ENCODE data around the gene SEMA3E. TPM values are rescaled to one million over a fixed set of nuclear protein-coding genes. Genes with fewer than 3 reads are reported as not detected.

The SEMA3E gene
- total RNA-seq, 1 donor, result 1.4 TPM

DNA sequence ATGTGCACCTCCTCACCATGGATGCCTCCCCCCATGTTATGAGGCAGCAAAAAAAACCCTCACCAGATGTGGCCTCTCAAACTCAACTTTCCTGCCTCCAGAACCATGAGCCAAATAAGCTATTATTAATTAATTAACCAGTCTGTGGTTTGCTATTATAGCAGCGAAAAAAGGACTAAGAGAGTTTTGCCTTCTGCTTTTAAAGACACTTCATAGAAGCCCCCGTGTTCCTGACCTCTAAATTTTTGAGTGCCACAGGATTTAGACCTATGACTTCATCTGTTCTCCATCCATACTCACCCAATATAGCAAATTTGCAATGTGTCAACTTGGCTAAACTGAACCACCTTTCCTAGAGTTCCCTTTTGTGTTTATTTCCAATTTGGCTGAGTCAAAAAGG is 9.2 kb upstream of the SEMA3E start:
- TF ChIP-seq, protein P1, sequence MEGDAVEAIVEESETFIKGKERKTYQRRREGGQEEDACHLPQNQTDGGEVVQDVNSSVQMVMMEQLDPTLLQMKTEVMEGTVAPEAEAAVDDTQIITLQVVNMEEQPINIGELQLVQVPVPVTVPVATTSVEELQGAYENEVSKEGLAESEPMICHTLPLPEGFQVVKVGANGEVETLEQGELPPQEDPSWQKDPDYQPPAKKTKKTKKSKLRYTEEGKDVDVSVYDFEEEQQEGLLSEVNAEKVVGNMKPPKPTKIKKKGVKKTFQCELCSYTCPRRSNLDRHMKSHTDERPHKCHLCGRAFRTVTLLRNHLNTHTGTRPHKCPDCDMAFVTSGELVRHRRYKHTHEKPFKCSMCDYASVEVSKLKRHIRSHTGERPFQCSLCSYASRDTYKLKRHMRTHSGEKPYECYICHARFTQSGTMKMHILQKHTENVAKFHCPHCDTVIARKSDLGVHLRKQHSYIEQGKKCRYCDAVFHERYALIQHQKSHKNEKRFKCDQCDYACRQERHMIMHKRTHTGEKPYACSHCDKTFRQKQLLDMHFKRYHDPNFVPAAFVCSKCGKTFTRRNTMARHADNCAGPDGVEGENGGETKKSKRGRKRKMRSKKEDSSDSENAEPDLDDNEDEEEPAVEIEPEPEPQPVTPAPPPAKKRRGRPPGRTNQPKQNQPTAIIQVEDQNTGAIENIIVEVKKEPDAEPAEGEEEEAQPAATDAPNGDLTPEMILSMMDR (IDR thresholded peaks at IDR 0.05; ENCODE audit: extremely low read depth, low read depth, low read length), result no peak
- Histone ChIP-seq H3K79me2 (ENCODE audit: insufficient read depth, low read length) (no peaks in the 10 kb centered on the region), H3K4me3 (ENCODE audit: insufficient read depth, low read length) (no peak overlapping the region), H2AFZ (ENCODE audit: low read length) (no peak overlapping the region), H3K27ac (ENCODE audit: low read depth, low read length) (no peak overlapping the region), H3K4me1 (ENCODE audit: insufficient read depth, low read length) (no peaks in the 10 kb centered on the region), H4K20me1 (ENCODE audit: insufficient read depth, low read length) (no peaks in the 10 kb centered on the region), H3K27me3 (ENCODE audit: insufficient read depth, low read length) (no peaks in the 10 kb centered on the region), H3K4me2 (ENCODE audit: insufficient read depth, low read length) (no peak overlapping the region), H3K36me3 (ENCODE audit: insufficient read depth, low read length) (no peaks in the 10 kb centered on the region), H3K9me3 (ENCODE audit: low read depth, low read length) (no peaks in the 10 kb centered on the region)
- no peak for DNase-seq (ENCODE audit: insufficient read length, low spot score, missing footprints)

DNA sequence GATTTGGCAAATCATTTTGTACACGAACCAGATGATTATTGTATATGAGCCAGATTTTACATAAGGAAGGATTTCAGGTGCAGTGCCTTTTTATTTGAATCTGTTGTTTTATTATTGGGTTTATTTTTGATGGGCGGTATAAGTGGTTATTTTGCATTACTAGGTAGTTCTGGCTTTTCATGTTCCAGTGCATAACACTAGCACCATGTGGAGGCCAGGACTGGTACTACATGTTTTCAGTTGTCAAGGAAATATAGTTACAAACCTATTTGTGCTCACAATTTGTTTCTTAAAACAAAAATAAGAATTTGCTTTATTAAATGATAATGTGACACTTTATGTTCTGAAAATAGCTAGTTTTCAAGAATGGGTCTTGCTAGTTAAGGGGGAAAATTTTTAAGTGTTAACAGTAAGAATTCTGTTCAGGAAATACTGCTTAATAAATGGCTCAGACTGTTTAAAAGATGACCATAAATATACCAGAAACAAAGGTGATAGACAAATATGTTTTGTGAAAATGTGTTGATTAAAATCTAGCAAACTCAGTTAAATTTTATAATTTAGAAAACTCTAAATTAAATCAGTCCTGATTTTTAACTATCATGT is 7.1 kb upstream of the SEMA3E start:
- TF ChIP-seq, protein P1 (IDR thresholded peaks at IDR 0.05; ENCODE audit: extremely low read depth, low read depth, low read length), result peak; percentile 83
- DNase-seq (ENCODE audit: insufficient read length, low spot score, missing footprints), result no peak
- Histone ChIP-seq H3K9me3 (ENCODE audit: low read depth, low read length) (no peaks in the 10 kb centered on the region), H3K4me3 (ENCODE audit: insufficient read depth, low read length) (no peak overlapping the region), H4K20me1 (ENCODE audit: insufficient read depth, low read length) (no peaks in the 10 kb centered on the region), H3K27me3 (ENCODE audit: insufficient read depth, low read length) (no peaks in the 10 kb centered on the region), H3K36me3 (ENCODE audit: insufficient read depth, low read length) (no peaks in the 10 kb centered on the region), H3K79me2 (ENCODE audit: insufficient read depth, low read length) (no peaks in the 10 kb centered on the region), H2AFZ (ENCODE audit: low read length) (no peak overlapping the region), H3K27ac (ENCODE audit: low read depth, low read length) (no peak overlapping the region), H3K4me2 (ENCODE audit: insufficient read depth, low read length) (no peak overlapping the region), H3K4me1 (ENCODE audit: insufficient read depth, low read length) (no peaks in the 10 kb centered on the region)

DNA sequence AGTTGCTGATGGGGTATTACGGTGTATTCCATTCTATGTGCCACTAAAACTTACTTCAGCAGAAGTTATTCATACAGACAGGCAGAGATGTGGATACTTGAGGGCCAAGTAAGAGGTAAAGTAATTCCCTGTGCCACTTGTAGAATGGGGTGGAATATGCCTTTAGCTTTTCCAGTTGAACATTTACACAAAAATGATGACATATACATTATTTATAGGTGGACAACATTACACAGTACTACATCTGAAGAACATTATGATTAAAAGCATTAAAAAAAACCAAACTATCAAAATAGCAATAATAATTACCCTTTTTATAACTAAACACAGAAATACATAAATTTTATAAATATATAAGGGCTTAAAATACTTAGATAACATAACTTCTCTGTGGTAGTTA is 3.5 kb upstream of the SEMA3E start:
- Histone ChIP-seq H3K27me3 (ENCODE audit: insufficient read depth, low read length) (peaks cover 10% of the 10 kb centered on the region), H3K27ac (ENCODE audit: low read depth, low read length) (no peak overlapping the region), H3K4me1 (ENCODE audit: insufficient read depth, low read length) (peaks cover 4% of the 10 kb centered on the region), H3K4me2 (ENCODE audit: insufficient read depth, low read length) (no peak overlapping the region), H3K9me3 (ENCODE audit: low read depth, low read length) (no peaks in the 10 kb centered on the region), H2AFZ (ENCODE audit: low read length) (no peak overlapping the region), H3K4me3 (ENCODE audit: insufficient read depth, low read length) (no peak overlapping the region), H3K36me3 (ENCODE audit: insufficient read depth, low read length) (no peaks in the 10 kb centered on the region), H3K79me2 (ENCODE audit: insufficient read depth, low read length) (no peaks in the 10 kb centered on the region), H4K20me1 (ENCODE audit: insufficient read depth, low read length) (no peaks in the 10 kb centered on the region)
- TF ChIP-seq, protein P1 (IDR thresholded peaks at IDR 0.05; ENCODE audit: extremely low read depth, low read depth, low read length), result no peak
- no peak for DNase-seq (ENCODE audit: insufficient read length, low spot score, missing footprints)

DNA sequence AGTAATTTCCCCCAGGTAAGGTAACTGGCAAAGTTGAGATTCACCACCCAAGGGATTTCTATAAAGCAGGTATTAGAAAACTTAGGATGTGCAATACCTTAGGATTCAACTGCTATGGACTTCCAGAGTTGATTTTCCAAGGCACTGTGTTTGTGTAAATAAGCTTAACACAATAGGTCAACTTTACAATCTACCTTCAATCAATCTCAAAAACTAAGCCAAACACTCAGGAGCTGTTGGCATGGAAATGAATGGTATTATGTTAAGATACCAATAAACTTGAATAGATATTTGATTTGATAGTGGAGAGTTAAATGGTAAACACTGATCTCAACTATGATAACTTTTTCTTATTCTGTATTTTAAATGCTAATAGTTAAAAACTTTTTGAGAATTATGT is 762 bp upstream of the SEMA3E start:
- Histone ChIP-seq H3K9me3 (ENCODE audit: low read depth, low read length) (no peaks in the 10 kb centered on the region), H3K4me3 (ENCODE audit: insufficient read depth, low read length) (no peak overlapping the region), H3K79me2 (ENCODE audit: insufficient read depth, low read length) (no peaks in the 10 kb centered on the region), H3K27me3 (ENCODE audit: insufficient read depth, low read length) (peaks cover 10% of the 10 kb centered on the region), H3K4me2 (ENCODE audit: insufficient read depth, low read length) (no peak overlapping the region), H2AFZ (ENCODE audit: low read length) (no peak overlapping the region), H3K36me3 (ENCODE audit: insufficient read depth, low read length) (no peaks in the 10 kb centered on the region), H3K27ac (ENCODE audit: low read depth, low read length) (no peak overlapping the region), H3K4me1 (ENCODE audit: insufficient read depth, low read length) (peaks cover 4% of the 10 kb centered on the region), H4K20me1 (ENCODE audit: insufficient read depth, low read length) (no peaks in the 10 kb centered on the region)
- DNase-seq (ENCODE audit: insufficient read length, low spot score, missing footprints), result no peak
- TF ChIP-seq, protein P1 (IDR thresholded peaks at IDR 0.05; ENCODE audit: extremely low read depth, low read depth, low read length), result no peak
